Lower leg skin (tissue), 4 donors: ENCODE measurements around the gene PUM2. TPM values are rescaled to one million over a fixed set of nuclear protein-coding genes. Genes with fewer than 3 reads are reported as not detected.
A peak's percentile ranks its signal among the peaks of the same experiment; 100 is the strongest.

Experiments
- DNase-seq, 2 donors: peaks; one replicate each; pipeline ENCODE4 v3.0.0-alpha.2; 2019; ENCODE audit warnings: low spot score in 2 of 2
- H3K4me3 ChIP-seq: fragments of 200-600 bp; sonication (generic); 2 replicates; pipeline ENCODE4 v1.5.1; 2017; ENCODE audit warnings: mild to moderate bottlenecking, low read depth; ENCODE audit not compliant: poor library complexity, severe bottlenecking
- CTCF ChIP-seq, 3 donors: fragments of 450-650 bp; IDR thresholded peaks; one replicate each; pipeline ENCODE4 v1.5.1; 2016; ENCODE audit warnings: antibody characterized with exemption in 3 of 3, mild to moderate bottlenecking in 3 of 3, moderate library complexity in 2 of 3
- POLR2A ChIP-seq, 2 donors: fragments of 450-650 bp; IDR thresholded peaks; one replicate each; pipeline ENCODE4 v1.6.1; 2016 to 2017; ENCODE audit warnings: antibody characterized with exemption in 2 of 2, mild to moderate bottlenecking in 1 of 2, moderate library complexity in 1 of 2
- WGBS, 2 donors: methylation state at CpG; one replicate each; pipeline ENCODE4 v1.1.5; 2018; 5-methylcytosine and 5-hydroxymethylcytosine counted together
- intact Hi-C: fragments of 100-400 bp; cut with DNase I; formaldehyde crosslinking; loops from one replicate; pipeline ENCODE4 v1.15.0; 2023; ENCODE audit warnings: low total_unique reads
- total RNA-seq, 4 donors: library from RNA; depleted of rRNA; stranded (reverse); fragments of >200 nt; gene quantifications; one replicate each; pipeline ENCODE4 v1.1.0, GENCODE V29; 2016

The PUM2 gene
- total RNA-seq, 4 donors from 2014 or later: 82.5 to 88.1 (median 84.8) TPM

GRCh38 chr2:20357638-20358389 lies 7.2 kb upstream of the PUM2 start:
- no peak overlapping the region for H3K4me3 ChIP-seq
- DNase-seq: no peak
- TF ChIP-seq CTCF (IDR thresholded peaks at IDR 0.05) (no peak), POLR2A (IDR thresholded peaks at IDR 0.05) (no peak)

GRCh38 chr2:20356042-20356441 lies 5.4 kb upstream of the PUM2 start:
- 50 to 57% methylated on average over 3 of the region's 3 CpGs for WGBS, 2 donors
- H3K4me3 ChIP-seq: no peak overlapping the region
- intact Hi-C loops: no loop called here
- peak in 1 of 2 donors; percentile 79 for DNase-seq
- TF ChIP-seq CTCF (IDR thresholded peaks at IDR 0.05): no peak
- TF ChIP-seq POLR2A (IDR thresholded peaks at IDR 0.05): no peak

More at GRCh38 chr2:20357638-20358389, 7.2 kb upstream of the PUM2 start:
- intact Hi-C loops: no loop called here
- WGBS, 2 donors: 85 to 90% methylated on average over 13 of the region's 13 CpGs

- TF ChIP-seq POLR2A (IDR thresholded peaks at IDR 0.05) (no peak), CTCF (IDR thresholded peaks at IDR 0.05) (no peak)
- H3K4me3 ChIP-seq: no peak overlapping the region
- DNase-seq: no peak
- intact Hi-C loops: no loop called here
- WGBS, 2 donors: 77 to 82% methylated on average over 2 of the region's 2 CpGs
These were observed 4.5 kb upstream of the PUM2 start for GRCh38 chr2:20355131-20355530.

GRCh38 chr2:20353241-20353992 lies 2.8 kb upstream of the PUM2 start:
- no peak for DNase-seq
- intact Hi-C loops: no loop called here
- TF ChIP-seq CTCF (IDR thresholded peaks at IDR 0.05) (no peak), POLR2A (IDR thresholded peaks at IDR 0.05) (no peak)
- H3K4me3 ChIP-seq: no peak overlapping the region
- WGBS, 2 donors: 54% methylated on average over 9 of the region's 9 CpGs

GRCh38 chr2:20352581-20353216 lies 2.1 kb upstream of the PUM2 start:
- WGBS, 2 donors: 67 to 69% methylated on average over 5 of the region's 5 CpGs
- TF ChIP-seq CTCF (IDR thresholded peaks at IDR 0.05): no peak
- TF ChIP-seq POLR2A (IDR thresholded peaks at IDR 0.05): no peak
- DNase-seq: no peak

More at GRCh38 chr2:20352581-20353216, 2.1 kb upstream of the PUM2 start:
- H3K4me3 ChIP-seq: no peak overlapping the region
- intact Hi-C loops: no loop called here
